GM20000 (cell line): Measurements from ENCODE around the gene RFX3.

Experiments
- DNase-seq: peaks from one replicate; pipeline ENCODE4 v3.0.0; 2012; ENCODE audit warnings: low spot score
- TF ChIP-seq, protein P1 (sequence below): IDR thresholded peaks from 2 replicates; pipeline ENCODE4 v1.5.1; 2012; ENCODE audit warnings: mild to moderate bottlenecking, control low read depth; ENCODE audit errors: extremely low read depth, missing control alignments

Gene RFX3

DNA sequence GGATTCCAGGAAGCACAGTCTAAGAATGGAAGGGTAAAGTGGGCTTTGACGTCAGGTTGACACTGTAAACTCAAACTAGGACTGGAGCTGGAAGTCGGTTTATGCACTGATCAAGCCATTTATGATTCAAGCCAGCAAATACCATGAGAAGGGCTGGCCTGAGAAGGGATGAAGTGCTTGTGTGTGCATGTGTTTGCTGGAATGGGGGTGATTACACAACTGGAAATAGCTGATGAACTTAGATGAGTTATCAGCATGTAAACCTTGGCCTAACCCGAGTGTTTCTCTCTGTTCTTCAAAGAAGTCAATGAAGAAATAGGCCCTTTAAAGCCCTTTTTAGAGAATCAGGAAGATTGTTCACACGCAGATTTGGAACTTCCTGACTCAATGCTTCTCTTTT lies 287.6 kb downstream of the RFX3 start:
- TF ChIP-seq, protein P1, sequence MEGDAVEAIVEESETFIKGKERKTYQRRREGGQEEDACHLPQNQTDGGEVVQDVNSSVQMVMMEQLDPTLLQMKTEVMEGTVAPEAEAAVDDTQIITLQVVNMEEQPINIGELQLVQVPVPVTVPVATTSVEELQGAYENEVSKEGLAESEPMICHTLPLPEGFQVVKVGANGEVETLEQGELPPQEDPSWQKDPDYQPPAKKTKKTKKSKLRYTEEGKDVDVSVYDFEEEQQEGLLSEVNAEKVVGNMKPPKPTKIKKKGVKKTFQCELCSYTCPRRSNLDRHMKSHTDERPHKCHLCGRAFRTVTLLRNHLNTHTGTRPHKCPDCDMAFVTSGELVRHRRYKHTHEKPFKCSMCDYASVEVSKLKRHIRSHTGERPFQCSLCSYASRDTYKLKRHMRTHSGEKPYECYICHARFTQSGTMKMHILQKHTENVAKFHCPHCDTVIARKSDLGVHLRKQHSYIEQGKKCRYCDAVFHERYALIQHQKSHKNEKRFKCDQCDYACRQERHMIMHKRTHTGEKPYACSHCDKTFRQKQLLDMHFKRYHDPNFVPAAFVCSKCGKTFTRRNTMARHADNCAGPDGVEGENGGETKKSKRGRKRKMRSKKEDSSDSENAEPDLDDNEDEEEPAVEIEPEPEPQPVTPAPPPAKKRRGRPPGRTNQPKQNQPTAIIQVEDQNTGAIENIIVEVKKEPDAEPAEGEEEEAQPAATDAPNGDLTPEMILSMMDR = no peak
- DNase-seq = no peak

DNA sequence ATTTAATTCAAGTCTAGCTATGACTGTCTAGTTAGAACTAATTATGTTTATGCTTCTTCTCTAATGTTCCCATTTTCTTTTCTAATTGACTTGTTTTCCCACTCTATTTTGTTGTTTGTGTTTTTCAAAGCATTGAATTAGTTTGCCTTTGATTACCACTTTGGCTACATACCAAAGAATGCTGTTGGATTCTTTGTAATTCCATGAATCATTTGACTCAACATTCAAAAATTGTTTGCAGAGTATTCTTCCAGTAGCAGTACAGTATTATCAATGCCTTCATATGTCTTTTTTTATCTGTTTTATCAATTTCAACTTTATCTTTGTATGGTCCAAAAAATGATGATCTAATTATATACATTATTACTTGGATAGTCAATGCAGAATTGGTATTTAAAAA lies 288.7 kb downstream of the RFX3 start:
- TF ChIP-seq, protein P1 = no peak
- no peak for DNase-seq

DNA sequence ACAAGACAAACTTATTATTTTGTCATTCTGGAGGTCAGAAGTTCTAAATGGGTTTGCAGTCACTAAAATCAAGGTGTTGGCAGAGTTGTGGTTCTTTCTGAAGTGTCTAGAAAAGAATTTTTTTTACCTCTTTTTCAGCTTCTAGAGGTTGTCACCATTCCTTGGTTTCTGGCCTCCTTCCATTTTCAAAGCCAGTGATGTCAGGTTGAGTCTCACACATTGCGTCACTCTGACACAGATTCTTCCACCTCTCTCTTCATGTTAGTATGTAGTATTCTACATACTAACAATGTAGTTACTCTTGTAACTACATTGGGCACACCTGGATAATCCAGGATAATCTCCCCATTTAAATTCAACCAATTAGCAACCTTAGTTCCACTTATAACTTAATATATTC lies 290.3 kb downstream of the RFX3 start:
- no peak for DNase-seq
- TF ChIP-seq, protein P1 = no peak

DNA sequence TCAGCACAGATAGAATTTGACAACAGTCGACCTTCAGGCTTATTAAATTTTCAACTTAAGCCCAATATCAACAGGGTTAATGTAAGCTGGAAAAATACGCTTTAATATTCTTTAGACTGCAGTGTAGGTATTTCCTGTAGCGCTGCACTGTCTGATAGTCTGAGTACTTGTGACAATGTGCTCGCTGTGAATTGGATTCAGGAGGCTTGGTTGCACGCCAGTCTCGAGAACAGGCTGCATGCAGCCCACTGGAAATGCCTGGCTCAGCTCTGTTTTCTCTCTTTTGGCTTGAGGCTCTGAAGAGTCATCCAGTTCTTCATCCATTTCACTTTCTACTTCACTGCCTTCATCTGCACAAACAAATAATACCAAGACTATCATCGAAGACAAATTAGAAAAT lies 300.9 kb downstream of the RFX3 start:
- TF ChIP-seq, protein P1 = no peak
- DNase-seq = no peak

DNA sequence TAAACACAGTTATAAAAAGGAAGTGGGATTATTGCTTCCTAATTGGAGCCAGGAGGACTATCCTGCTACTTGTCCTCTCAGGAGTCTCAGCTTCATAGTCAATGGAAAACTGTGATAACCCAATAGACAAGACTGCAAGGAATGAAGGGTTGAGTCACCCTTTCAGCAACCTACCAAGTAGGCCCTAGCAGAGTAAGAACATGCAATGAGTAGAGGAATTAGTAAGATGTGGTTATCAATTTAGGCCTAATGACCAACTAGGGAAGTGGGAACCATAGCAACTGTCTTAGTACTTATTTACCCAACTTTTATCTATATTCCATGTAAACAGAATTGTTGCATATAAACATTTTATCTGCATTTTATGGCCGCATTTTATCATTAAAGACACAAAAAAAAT lies 310.1 kb downstream of the RFX3 start:
- TF ChIP-seq, protein P1 = no peak
- DNase-seq = no peak

DNA sequence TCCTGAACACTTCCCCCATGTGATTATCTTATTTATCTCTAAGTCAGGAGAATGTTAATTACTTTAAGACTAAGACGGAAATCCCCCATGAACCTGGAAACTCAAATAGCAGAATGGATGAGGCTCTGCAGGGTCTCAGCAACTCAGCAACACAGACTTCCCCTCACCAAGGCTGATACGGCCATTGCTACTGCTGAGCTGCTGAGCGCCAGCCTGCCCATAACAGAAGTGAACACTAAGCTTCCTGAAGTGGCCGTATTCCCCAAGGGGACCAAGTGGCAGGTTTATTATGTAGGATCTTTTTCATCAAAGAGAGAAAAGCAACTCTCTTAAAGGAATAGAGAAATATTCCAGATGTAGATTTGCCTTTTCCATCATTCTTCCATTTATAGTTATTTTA lies 311.1 kb downstream of the RFX3 start:
- DNase-seq = no peak
- TF ChIP-seq, protein P1 = no peak

DNA sequence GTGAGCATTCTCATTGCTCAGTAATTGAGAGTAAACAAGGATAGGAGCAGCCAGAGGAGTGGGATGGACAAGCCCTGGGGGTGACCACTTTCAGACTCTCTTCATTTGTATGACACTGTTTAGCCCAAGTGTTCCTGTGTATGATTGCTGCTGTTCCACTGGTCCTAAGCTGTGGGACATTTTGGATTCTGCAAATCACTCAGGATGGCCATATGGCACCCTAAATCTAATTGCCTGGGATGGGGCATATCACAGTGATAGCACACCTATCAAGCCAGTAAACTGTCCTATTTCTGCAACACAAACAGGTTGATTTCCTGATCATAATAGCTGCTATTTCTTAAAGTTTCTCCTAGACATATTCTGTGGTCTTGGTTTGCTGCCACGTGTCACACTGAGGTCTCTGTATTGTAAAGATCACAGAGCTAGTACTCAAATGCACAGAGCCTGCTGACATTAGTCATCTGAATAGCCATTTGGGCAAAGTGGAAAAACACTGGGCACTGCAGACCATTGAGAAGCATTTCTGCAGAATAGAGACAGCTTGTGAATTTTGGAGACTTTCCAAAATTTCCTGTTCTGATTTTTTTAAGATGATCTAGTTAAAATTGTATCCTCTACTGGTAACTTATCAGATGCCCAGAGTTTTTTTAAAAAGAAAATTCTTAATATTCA lies 320.2 kb downstream of the RFX3 start:
- TF ChIP-seq, protein P1 = no peak
- no peak for DNase-seq
